ENCODE data around the gene SYMPK. TPM values are rescaled to one million over a fixed set of nuclear protein-coding genes. Genes with fewer than 3 reads are reported as not detected.

The SYMPK gene
- total RNA-seq, 1 donor: 42.0 TPM

GRCh38 chr19:45889210-45889885 lies 26.4 kb upstream of the SYMPK start:
- DNase-seq (ENCODE audit: insufficient read length, low spot score, missing footprints): peak; percentile 65
- H3K27me3 ChIP-seq (ENCODE audit: insufficient read depth, low read length): no peaks in the 10 kb centered on the region
- H3K27ac ChIP-seq (ENCODE audit: low read depth, low read length): no peak overlapping the region
- no peak overlapping the region for H3K4me3 ChIP-seq (ENCODE audit: insufficient read depth, low read length)
- H3K4me1 ChIP-seq (ENCODE audit: insufficient read depth, low read length): peaks cover 15% of the 10 kb centered on the region
- peaks cover 5% of the 10 kb centered on the region for H4K20me1 ChIP-seq (ENCODE audit: insufficient read depth, low read length)
- no peak for TF ChIP-seq CTCF (IDR thresholded peaks at IDR 0.05; ENCODE audit: extremely low read depth, low read depth, low read length)
- H2AFZ ChIP-seq (ENCODE audit: low read length): no peak overlapping the region
- peaks cover 5% of the 10 kb centered on the region for H3K36me3 ChIP-seq (ENCODE audit: insufficient read depth, low read length)
- no peak overlapping the region for H3K4me2 ChIP-seq (ENCODE audit: insufficient read depth, low read length)
- peaks cover 9% of the 10 kb centered on the region for H3K79me2 ChIP-seq (ENCODE audit: insufficient read depth, low read length)
- no peaks in the 10 kb centered on the region for H3K9me3 ChIP-seq (ENCODE audit: low read depth, low read length)

- Histone ChIP-seq H3K4me1 (ENCODE audit: insufficient read depth, low read length) (peaks cover 25% of the 10 kb centered on the region), H2AFZ (ENCODE audit: low read length) (peak overlapping the region; percentile 99), H3K4me2 (ENCODE audit: insufficient read depth, low read length) (peak overlapping the region; percentile 99), H3K4me3 (ENCODE audit: insufficient read depth, low read length) (peak overlapping the region; percentile 80), H3K27me3 (ENCODE audit: insufficient read depth, low read length) (no peaks in the 10 kb centered on the region), H3K27ac (ENCODE audit: low read depth, low read length) (peak overlapping the region; percentile 99), H3K9me3 (ENCODE audit: low read depth, low read length) (no peaks in the 10 kb centered on the region), H3K36me3 (ENCODE audit: insufficient read depth, low read length) (peaks cover 5% of the 10 kb centered on the region), H3K79me2 (ENCODE audit: insufficient read depth, low read length) (peaks cover 17% of the 10 kb centered on the region), H4K20me1 (ENCODE audit: insufficient read depth, low read length) (peaks cover 24% of the 10 kb centered on the region)
- DNase-seq (ENCODE audit: insufficient read length, low spot score, missing footprints): peak; percentile 5
- no peak for TF ChIP-seq CTCF (IDR thresholded peaks at IDR 0.05; ENCODE audit: extremely low read depth, low read depth, low read length)
These were observed 24.3 kb upstream of the SYMPK start for GRCh38 chr19:45887200-45887710.

- peaks cover 24% of the 10 kb centered on the region for H4K20me1 ChIP-seq (ENCODE audit: insufficient read depth, low read length)
- H3K4me3 ChIP-seq (ENCODE audit: insufficient read depth, low read length): peak overlapping the region; percentile 80
- H3K9me3 ChIP-seq (ENCODE audit: low read depth, low read length): no peaks in the 10 kb centered on the region
- peaks cover 5% of the 10 kb centered on the region for H3K36me3 ChIP-seq (ENCODE audit: insufficient read depth, low read length)
- peak overlapping the region; percentile 99 for H3K4me2 ChIP-seq (ENCODE audit: insufficient read depth, low read length)
- peak; percentile 99 for DNase-seq (ENCODE audit: insufficient read length, low spot score, missing footprints)
- TF ChIP-seq CTCF (IDR thresholded peaks at IDR 0.05; ENCODE audit: extremely low read depth, low read depth, low read length): no peak
- peaks cover 17% of the 10 kb centered on the region for H3K79me2 ChIP-seq (ENCODE audit: insufficient read depth, low read length)
- H2AFZ ChIP-seq (ENCODE audit: low read length): peak overlapping the region; percentile 99
- peaks cover 25% of the 10 kb centered on the region for H3K4me1 ChIP-seq (ENCODE audit: insufficient read depth, low read length)
- peak overlapping the region; percentile 99 for H3K27ac ChIP-seq (ENCODE audit: low read depth, low read length)
- no peaks in the 10 kb centered on the region for H3K27me3 ChIP-seq (ENCODE audit: insufficient read depth, low read length)
These were observed 23.7 kb upstream of the SYMPK start for GRCh38 chr19:45886427-45887199.
